Kidney glomerular epithelial cell (primary cell): ENCODE data around the gene AMY2B.
"Not testable (repeated sequence)": the region's sequence is repeated elsewhere in the genome, so short reads cannot be mapped to it uniquely, and the experiment has no call there.

Experiments used
- DNase-seq: peaks from one replicate; lab custom pipeline; 2025; lab: John Stamatoyannopoulos, UW

The AMY2B gene

DNA sequence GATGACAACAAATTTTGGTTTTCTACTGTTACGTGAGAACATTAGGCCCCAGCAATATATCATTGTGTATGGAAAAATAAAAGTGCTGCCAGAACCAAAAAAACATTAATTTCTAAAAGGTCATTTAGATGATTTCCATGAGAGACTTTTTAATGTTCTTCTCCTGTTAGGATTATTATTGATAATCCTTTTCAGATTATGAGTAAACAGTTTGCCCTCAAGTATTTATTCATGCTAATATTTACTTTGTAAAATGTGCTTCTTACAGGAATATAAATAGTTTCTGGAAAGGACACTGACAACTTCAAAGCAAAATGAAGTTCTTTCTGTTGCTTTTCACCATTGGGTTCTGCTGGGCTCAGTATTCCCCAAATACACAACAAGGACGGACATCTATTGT, at the start of gene AMY2B:
Gene AMY2B, plus strand, starts transcription at position 301 of the 400 bp plus-strand sequence. Its CDS starts 14 bp downstream, at position 315.
- DNase-seq, result not testable (repeated sequence)

DNA sequence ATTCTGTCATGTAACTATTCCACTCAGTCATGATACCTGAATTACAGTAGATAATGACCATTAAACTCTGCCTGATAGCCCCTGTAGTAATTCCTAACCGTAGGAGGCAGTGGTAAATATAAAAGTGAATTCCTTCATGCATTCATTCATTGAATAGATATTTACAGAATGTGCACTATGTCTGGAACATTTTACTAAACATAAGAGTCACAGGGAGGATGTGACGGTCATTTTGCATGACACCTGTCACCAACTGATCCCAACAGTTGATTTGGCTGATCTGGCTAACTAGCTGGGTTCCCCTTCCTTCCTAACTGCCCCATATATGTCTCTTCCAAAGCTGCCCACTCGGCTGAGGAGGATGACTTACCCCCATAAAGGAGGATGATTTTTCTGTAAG, 48.0 kb upstream of the AMY2B start:
- DNase-seq, result no peak

DNA sequence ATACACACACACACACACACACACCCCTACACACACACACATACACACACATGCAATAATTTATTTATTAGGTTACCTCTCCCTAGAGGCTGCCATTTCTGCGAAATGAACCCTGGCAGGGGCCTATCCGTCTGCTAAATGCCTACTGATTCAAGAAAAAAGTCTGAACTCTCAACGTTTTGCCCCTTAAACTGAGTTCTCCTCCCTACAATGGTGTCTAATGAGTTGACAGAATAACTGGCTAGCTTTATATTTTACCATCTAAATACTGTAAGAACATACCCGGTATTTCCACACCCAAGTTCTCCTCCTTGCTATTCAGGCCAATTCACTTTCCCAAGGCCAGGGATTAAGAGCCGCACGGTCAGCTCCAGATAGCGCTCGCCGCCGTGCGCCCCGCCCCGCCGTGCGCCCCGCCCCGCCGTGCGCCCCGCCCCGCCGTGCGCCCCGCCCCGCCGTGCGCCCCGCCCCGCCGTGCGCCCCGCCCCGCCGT, 46.2 kb upstream of the AMY2B start:
- peak; percentile 58 for DNase-seq

DNA sequence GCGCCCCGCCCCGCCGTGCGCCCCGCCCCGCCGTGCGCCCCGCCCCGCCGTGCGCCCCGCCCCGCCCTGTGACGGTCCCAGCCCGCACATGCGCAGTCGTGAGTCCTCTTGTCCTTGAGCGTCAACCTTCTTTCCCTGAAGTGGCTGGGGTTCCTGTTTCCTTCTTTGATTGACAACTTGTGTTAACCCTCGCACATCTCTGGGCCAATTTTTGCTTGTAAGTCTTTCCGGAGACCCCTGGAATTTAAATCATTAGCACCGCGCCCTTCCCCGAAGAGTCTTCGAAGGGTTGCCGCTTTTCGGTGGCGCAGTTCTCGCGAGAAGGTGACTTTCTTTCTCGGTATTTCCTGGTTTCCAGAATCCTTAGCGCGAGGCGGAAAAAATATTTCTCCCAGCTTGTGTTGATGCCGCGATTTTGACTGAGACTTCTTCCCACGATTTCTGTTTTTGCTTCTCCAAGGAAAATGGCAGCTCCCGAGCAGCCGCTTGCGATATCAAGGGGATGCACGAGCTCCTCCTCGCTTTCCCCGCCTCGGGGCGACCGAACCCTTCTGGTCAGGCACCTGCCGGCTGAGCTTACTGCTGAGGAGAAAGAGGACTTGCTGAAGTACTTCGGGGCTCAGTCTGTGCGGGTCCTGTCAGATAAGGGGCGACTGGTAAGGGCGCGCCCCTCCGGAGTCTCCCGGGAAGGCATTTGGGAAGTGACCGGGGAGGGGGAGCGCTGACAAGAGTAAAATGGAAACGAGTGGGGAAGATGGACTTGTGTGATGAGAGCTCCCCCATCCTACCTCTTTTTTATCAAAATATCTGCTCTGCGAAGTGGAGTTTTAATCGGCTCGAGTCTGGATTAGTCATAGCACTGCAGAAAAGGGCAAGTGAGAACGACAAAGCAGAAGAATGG, 45.5 kb upstream of the AMY2B start, which contains the start of gene RNPC3:
Gene RNPC3, plus strand, starts transcription at position 93 of the 901 bp plus-strand sequence. Its CDS starts 372 bp downstream, at position 465.
- peak; percentile 91 for DNase-seq

DNA sequence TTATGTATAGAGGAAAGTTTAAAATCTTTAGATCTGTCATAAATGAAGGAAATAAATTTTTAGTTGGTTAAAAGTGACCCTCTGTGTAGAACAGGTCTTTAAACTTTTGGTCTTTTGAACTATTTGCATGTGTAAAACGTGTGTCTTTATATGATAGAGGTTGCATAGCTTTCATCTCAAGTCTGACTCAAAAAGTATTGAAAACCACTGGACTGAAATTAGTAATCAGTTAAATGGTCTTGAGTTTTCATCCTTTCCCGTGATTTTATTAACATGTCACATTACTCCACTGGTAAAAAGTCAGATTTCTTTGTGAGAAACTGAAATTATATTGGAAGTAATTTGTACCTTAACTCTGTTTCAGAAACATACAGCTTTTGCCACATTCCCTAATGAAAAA, 44.1 kb upstream of the AMY2B start:
- DNase-seq, result no peak

DNA sequence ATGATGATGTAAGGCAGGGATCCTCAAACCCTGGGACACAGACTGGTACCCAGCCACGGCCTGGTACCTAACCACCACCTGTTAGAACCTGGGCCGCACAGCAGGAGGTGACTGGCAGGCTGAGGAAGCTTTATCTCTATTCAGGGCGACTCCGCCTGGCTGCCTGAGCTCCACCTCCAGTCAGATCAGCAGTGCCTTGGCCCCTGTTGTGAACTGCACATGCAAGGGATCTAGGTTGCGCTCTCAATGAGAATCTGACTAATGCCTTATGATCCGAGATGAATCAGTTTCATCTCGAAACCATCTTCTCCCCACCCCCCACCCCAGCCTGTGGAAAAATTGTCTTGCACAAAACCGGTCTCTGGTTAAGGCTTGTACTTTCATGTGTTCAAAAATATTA, 41.6 kb upstream of the AMY2B start:
- DNase-seq, result no peak

DNA sequence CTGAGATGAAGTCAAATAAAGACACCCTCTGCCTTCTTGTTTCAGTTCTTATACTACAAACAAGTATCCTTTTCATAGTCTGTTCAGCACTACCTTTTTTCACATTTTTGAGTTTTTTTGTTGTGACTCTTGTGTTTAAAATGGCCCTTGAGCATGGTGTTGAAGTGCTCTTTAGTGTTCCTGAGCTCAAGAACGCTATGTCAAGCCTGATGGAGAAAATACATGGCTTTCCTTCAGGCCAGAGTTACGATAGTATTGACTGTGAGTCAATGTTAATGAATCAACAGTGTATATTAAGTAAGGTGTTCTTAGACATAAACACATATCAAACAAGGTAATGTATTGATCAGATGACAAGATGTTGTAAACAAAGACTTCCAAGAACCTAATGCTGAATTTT, 33.2 kb upstream of the AMY2B start:
- DNase-seq, result no peak

DNA sequence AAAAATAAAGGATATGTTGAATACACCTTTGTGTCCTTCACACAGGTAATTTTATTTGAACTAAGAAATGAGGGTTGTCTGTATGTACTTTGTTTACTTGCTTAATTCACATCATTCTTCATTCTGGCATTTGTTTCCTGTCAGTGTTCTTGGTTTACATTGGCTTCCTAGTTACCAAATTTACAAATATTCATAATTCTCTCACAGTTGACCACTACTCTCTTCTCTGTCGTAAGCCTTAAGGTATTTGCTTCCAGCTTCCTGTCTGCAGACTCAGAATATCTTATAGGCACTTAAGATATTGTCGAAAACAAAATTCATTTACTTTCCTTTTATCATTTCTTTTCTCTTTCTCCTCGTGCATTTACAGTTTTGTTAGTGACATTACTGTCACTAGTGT, 30.0 kb upstream of the AMY2B start:
- no peak for DNase-seq

DNA sequence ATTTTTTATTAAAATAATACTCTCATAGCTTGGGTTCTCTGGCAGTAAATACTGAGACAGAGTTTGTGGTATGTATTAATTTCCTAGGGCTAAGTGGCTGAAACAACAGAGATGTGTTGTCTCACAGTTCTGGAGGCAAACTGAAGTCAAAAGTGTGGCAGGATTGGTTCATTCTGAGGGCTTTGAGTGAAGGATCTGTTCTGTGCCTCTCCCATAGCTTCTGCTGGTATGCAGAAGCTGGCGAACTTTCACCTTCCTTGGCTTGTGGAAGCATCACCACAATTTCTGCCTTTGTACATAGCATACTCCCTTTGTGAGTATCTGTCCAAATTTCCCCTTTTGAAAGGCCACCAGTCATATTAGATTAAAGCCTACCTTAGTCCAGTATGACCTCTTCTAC, 24.9 kb upstream of the AMY2B start:
- DNase-seq, result no peak

DNA sequence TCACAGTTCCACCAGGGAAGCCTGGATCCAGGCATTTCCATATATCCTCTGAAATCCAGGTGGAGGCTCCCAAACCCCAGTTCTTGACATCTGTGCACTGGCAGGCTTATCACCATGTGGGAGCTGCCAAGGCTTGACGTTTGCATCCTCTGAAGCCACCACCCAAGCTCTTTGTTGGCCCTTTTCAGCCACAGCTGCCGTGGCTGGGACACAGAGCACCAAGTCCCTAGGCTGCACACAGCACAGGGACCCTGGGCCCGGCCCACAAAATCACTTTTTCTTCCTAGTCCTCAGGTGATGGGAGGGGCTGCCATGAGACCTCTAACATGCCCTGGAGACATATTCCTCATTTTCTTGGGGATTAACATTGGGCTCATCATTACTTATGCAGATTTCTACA, 23.5 kb upstream of the AMY2B start:
- no peak for DNase-seq

DNA sequence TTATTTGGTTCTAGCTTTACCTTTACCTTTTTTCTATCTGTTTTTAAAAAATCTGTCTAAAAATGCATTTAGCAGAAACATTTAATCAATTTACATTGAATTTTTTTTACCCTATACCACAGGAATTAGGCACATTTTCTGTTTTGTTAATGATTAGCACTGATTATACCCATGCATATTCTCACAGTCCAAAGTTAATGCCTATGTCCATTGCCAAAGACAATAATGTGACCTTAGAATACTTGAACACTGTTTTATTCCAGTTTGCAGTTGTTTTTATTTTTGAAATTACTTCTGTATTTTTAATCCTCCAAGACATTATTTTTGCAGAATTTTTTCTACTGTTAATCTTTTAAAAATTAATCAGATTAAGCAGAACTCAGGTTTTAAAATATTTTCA, 11.0 kb upstream of the AMY2B start:
- DNase-seq, result peak; percentile 8

DNA sequence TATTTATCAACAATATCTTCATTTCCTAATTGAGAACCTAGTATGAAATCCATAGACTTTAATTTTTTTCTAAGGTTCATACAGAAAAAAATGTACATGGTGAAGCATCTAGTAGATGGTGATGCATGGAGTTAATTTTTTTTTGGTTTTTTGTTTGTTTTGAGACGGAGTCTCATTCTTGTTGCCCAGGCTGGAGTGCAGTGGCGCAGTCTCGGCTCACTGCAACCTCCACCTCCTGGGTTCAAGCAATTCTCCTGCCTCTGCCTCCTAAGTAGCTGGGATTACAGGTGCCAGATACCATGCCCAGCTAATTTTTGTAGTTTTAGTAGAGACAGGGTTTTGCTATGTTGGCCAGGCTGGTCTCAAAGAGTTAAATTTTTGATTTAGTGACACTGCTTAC, 10.3 kb upstream of the AMY2B start:
- not testable (repeated sequence) for DNase-seq

DNA sequence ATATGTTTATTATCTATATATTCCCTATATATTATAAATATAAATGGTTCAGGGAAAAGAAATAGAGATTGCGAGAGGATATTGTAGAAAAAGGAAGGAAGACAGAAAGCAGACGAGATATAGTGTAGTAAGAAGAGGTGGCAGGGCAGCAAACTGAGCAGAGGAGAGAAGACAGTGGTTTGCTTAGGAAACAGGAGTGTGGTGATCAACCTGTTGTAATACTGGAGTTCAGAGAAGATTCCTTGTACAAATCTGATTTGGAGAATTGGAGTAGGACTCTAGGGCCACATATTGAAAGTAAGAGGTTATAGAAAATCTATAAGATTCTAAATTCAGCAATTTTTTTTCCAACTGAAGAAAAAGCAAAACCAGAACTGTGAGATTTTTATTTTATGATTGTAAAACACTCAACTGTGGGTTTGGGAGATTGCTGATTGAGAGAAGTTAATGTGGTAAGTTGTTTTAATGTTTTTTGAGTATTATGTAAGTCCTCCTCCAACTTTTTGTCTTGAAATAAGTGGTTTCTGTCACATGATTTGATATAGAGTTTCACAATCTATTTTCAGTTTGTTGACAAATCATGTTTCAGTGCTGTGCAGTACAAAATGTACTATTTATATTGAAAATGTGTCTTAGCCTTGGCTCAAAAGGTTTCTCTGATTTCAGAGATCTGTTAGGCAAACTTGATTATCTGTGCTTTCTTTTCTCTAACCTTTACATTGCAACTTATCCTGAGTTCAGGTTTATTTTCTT, 9.6 kb upstream of the AMY2B start:
- DNase-seq, result no peak

DNA sequence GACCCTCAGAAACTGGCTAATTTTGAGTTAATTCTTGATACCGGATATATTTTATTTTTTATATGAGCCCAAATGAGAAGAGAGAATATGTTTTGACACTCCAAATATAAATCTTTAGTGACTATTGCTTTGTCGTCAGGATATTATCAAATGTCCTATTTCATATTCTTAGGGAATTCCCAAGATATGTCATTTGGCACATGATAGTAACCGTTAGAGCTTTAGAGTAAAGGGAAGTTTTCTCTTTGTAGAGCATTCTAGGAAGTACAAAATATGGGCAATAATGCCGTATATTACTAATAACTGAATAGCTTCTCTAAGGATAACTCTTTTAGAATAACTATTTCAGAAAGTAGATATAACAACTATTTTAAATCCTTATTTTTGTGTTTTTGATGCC, 8.3 kb upstream of the AMY2B start:
- DNase-seq, result no peak

DNA sequence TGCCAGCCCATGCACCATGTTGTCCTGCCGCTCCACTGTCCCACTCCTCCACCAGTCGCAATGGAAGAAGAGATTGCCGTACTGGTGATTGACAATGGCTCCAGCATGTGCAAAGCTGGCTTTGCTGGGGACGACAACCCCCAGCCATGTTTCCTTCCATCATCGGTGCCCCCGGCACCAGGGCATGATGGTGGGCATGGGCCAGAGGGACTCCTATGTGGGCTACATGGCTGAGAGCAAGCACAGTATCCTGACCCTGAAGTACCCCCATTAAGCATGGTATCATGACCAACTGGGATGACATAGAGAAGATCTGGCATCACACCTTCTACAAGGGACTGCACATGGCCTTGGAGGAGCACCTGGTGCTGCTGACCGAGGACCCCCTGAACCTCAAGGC, 1.9 kb upstream of the AMY2B start:
- no peak for DNase-seq

DNA sequence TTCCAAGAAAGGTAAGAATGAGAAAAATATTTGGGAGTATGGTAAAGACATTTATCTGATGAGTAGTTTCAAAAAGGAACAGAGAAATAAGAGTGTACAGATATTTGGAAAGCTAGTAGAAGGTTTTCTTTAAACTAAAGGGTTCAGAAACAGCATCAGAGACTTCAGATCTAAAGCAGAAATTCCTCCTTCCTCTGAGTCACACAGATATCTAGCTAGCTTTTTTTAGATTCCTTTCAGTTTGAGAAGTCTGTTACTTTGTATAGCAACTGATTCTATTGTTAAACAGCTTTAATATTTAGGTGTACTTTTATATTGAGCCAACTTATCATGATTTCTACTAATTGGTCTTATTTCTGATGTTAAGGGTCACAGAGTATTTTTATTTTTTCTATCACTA, 4.7 kb downstream of the AMY2B start:
- no peak for DNase-seq

DNA sequence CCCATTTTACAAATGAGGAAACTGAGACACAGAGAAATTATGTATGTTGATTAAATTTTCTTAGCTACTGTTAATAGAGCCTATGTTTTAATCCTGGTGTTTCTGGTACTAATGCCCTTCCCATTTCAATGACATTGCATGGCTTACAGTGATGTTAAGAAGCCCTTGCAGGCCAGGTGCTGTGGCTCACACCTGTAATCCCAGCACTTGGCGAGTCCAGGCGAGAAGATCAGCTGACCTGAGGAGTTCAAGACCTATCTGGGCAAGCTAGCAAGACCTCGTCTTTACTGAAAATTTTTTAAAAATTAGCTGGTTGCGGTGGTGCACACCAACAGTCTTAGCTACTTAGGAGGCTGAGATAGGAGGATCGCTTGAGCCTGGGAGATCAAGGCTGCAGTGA, 5.4 kb downstream of the AMY2B start:
- DNase-seq, result not testable (repeated sequence)

DNA sequence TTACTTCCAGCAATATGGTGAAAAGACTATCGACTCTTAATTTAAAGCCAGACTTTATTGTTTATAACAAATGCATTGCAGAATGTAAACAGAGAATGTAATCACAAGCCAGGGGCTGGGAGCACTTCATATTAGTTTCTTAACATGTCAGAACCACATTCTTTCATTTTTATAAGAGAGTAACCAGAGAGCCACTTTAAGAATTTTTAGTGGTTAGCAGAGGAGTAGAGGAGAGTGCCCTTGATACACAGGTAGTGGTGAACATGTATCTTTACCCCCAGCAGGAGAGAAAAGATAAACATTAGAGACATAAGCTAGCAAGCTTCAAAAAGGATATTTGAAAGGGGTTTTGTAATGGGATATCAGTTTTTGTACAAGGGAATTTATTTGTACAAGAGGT, 11.1 kb downstream of the AMY2B start:
- no peak for DNase-seq

DNA sequence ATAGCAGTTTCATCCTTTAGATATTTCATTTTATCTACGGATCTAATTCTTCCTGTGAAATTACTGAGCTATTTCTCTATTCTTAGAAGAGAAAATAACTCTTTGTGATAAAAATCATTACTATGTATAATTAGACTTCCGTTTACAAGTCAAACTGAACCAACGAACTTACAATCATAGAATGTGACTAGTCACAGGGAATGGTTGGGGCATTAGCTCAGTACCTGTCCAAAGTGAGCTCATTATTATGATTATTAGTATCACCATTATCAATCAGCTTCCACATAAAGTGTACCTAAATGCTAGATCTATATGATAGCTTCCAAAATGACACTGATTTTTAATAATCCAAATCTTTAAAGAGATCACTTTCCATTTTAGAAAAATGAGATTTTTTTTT, 12.5 kb downstream of the AMY2B start:
- no peak for DNase-seq

DNA sequence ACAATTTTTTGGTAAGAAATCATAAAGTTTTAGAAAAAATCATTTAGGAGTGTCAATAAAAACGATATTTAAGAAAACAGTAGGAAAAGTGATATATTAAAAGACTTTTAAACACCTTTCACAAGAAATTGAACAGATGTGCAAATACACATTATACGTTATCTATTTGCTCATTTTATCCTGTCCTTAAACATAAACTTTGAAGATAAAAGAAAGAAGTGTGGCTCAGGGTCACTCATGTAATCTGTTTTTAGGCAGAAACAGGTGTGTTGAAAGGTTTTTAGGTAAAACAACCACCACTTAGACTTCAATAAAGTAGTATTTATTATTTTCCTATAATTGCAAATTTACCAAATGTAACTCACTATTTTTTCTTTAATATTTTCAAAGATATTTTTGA, 13.1 kb downstream of the AMY2B start:
- DNase-seq, result no peak

DNA sequence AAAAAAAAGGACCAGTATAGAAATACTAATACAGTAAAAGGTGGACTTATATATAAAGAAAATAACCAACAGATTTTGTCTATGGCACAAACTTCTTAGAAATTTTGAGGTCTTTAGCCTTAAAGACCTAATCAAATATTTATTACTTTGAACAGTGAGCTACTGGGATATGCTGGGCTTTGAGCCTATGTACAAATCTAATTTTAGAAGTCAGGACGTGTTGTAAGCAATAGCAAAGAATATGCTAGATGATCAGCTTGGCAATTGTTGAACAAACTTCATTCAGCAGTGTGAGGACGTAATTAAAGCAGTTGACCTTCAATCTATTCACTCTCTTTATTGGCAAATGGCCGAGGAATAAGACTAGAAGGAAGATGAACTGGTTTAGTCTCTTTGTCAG, 31.4 kb downstream of the AMY2B start:
- DNase-seq, result not testable (repeated sequence)

DNA sequence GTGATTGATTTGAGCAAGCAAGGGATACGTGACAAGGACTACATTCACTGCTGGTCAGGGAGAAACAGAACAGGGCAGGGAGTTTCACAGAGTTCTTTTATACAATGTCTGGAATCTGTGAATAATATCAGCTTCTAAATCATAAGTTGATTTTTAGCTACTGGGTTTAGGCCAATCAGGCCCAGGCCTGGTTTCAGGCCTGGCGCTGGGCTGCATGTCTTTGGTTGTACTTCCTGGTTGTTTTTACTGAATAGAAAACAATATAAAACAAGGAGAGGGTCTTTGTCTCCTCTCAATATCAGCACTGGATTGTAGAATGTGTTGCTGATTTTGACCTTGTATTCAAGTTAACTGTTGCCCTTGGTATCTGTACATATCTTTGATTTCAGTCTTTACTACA, 45.0 kb downstream of the AMY2B start:
- DNase-seq, result no peak

DNA sequence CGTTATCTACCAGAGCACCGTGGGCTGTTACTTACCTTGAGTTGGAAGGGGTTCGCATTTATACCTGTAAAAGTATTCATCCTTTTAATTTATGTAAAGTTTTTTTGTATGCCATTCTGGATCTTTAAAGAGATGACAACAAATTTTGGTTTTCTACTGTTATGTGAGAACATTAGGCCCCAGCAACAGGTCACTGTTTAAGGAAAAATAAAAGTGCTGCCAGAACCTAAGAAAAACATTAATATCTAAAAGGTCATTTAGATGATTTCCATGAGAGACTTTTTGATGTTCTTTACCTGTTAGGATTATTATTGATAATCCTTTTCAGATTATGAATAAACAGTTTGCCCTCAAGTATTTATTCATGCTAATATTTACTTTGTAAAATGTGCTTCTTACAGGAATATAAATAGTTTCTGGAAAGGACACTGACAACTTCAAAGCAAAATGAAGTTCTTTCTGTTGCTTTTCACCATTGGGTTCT, 45.6 kb downstream of the AMY2B start, which contains the start of gene AMY2A:
Gene AMY2A, plus strand, starts transcription at position 434 of the 484 bp plus-strand sequence. Its CDS starts 14 bp downstream, at position 448.
- not testable (repeated sequence) for DNase-seq
